ENCODE results near the gene MPZ. TPM values are rescaled to one million over a fixed set of nuclear protein-coding genes. Genes with fewer than 3 reads are reported as not detected.

The MPZ gene
- total RNA-seq, 1 donor from 2014 or later = 3.7 TPM

GRCh38 chr1:161342821-161343220 lies 33.1 kb upstream of the MPZ start:
- TF ChIP-seq POLR2A (IDR thresholded peaks at IDR 0.05) = no peak
- no peak for TF ChIP-seq POLR2AphosphoS5 (IDR thresholded peaks at IDR 0.05; ENCODE audit: insufficient read depth in 1 of 2, low read depth in 1 of 2)
- no peak for TF ChIP-seq CTCF (IDR thresholded peaks at IDR 0.05)
- Histone ChIP-seq H3K4me1 (no peaks in the 10 kb centered on the region), H3K4me3 (no peak overlapping the region), H3K27me3 (no peaks in the 10 kb centered on the region), H3K27ac (no peak overlapping the region), H3K36me3 (peaks cover 0 to 34% of the 10 kb centered on the region in 2 donors), H3K9me3 (no peaks in the 10 kb centered on the region)
- no peak for DNase-seq (ENCODE audit: extremely low spot score in 2 of 2)
- intact Hi-C loops (cut with DNase I) = no loop called here

- Histone ChIP-seq H3K4me3 (no peak overlapping the region), H3K9me3 (no peaks in the 10 kb centered on the region), H3K27me3 (no peaks in the 10 kb centered on the region), H3K4me1 (no peaks in the 10 kb centered on the region), H3K36me3 (peaks cover 0 to 33% of the 10 kb centered on the region in 2 donors), H3K27ac (no peak overlapping the region)
- DNase-seq (ENCODE audit: extremely low spot score in 2 of 2) = no peak
- intact Hi-C loops (cut with DNase I) = no loop called here
- TF ChIP-seq POLR2A (IDR thresholded peaks at IDR 0.05) = no peak
- no peak for TF ChIP-seq CTCF (IDR thresholded peaks at IDR 0.05)
- no peak for TF ChIP-seq POLR2AphosphoS5 (IDR thresholded peaks at IDR 0.05; ENCODE audit: insufficient read depth in 1 of 2, low read depth in 1 of 2)
Observed at GRCh38 chr1:161342177-161342576, 32.4 kb upstream of the MPZ start.

GRCh38 chr1:161335796-161336195 lies 26.0 kb upstream of the MPZ start:
- Histone ChIP-seq H3K36me3 (peaks cover 0 to 34% of the 10 kb centered on the region in 2 donors), H3K27me3 (no peaks in the 10 kb centered on the region), H3K4me3 (no peak overlapping the region), H3K4me1 (no peaks in the 10 kb centered on the region), H3K9me3 (no peaks in the 10 kb centered on the region), H3K27ac (no peak overlapping the region)
- intact Hi-C loops (cut with DNase I) = no loop called here
- no peak for TF ChIP-seq POLR2AphosphoS5 (IDR thresholded peaks at IDR 0.05; ENCODE audit: insufficient read depth in 1 of 2, low read depth in 1 of 2)
- TF ChIP-seq CTCF (IDR thresholded peaks at IDR 0.05) = no peak
- TF ChIP-seq POLR2A (IDR thresholded peaks at IDR 0.05) = no peak
- no peak for DNase-seq (ENCODE audit: extremely low spot score in 2 of 2)

- H3K4me1 ChIP-seq = no peaks in the 10 kb centered on the region
- TF ChIP-seq CTCF (IDR thresholded peaks at IDR 0.05) = no peak
- TF ChIP-seq POLR2A (IDR thresholded peaks at IDR 0.05) = no peak
- TF ChIP-seq POLR2AphosphoS5 (IDR thresholded peaks at IDR 0.05; ENCODE audit: insufficient read depth in 1 of 2, low read depth in 1 of 2) = no peak
- no peaks in the 10 kb centered on the region for H3K27me3 ChIP-seq
- H3K27ac ChIP-seq = no peak overlapping the region
- H3K9me3 ChIP-seq = no peaks in the 10 kb centered on the region
- peaks cover 0 to 44% of the 10 kb centered on the region in 2 donors for H3K36me3 ChIP-seq
- intact Hi-C loops (cut with DNase I) = no loop called here
- H3K4me3 ChIP-seq = no peak overlapping the region
- no peak for DNase-seq (ENCODE audit: extremely low spot score in 2 of 2)
Observed at GRCh38 chr1:161333166-161333565, 23.4 kb upstream of the MPZ start.

GRCh38 chr1:161330346-161330745 lies 20.6 kb upstream of the MPZ start:
- Histone ChIP-seq H3K27ac (no peak overlapping the region), H3K27me3 (no peaks in the 10 kb centered on the region), H3K36me3 (peaks cover 0 to 56% of the 10 kb centered on the region in 2 donors), H3K9me3 (no peaks in the 10 kb centered on the region), H3K4me3 (no peak overlapping the region), H3K4me1 (no peaks in the 10 kb centered on the region)
- no peak for DNase-seq (ENCODE audit: extremely low spot score in 2 of 2)
- TF ChIP-seq CTCF (IDR thresholded peaks at IDR 0.05) = no peak
- TF ChIP-seq POLR2A (IDR thresholded peaks at IDR 0.05) = no peak
- TF ChIP-seq POLR2AphosphoS5 (IDR thresholded peaks at IDR 0.05; ENCODE audit: insufficient read depth in 1 of 2, low read depth in 1 of 2) = no peak
- intact Hi-C loops (cut with DNase I) = no loop called here

Data from vagina (tissue), 2 donors.